GM12864 (cell line): ENCODE data around the gene NKX1-1.

ENCODE experiments used
- DNase-seq: peaks from one replicate; pipeline ENCODE4 v3.0.0-alpha.2; 2011; ENCODE audit warnings: low read depth
- H3K4me3 ChIP-seq: 2 replicates; pipeline ENCODE4 v1.5.1; 2011; ENCODE audit warnings: mild to moderate bottlenecking, low read depth, low read length, control low read depth
- CTCF ChIP-seq: IDR thresholded peaks from 2 replicates; pipeline ENCODE4 v1.5.1; 2011; ENCODE audit warnings: low read depth, mild to moderate bottlenecking, moderate library complexity, low read length, control low read depth, inconsistent platforms; ENCODE audit errors: missing control alignments

The NKX1-1 gene

GRCh38 chr4:1367230-1367935, 38.9 kb downstream of the NKX1-1 start:
- no peak for DNase-seq
- TF ChIP-seq CTCF = no peak
- no peak overlapping the region for H3K4me3 ChIP-seq

- DNase-seq = no peak
- H3K4me3 ChIP-seq = no peak overlapping the region
- TF ChIP-seq CTCF = no peak
Observed at GRCh38 chr4:1366371-1367229, 39.6 kb downstream of the NKX1-1 start.

GRCh38 chr4:1365271-1366178, 40.7 kb downstream of the NKX1-1 start:
- TF ChIP-seq CTCF = no peak
- no peak overlapping the region for H3K4me3 ChIP-seq
- DNase-seq = no peak

- DNase-seq = no peak
- TF ChIP-seq CTCF = no peak
- H3K4me3 ChIP-seq = no peak overlapping the region
Observed at GRCh38 chr4:1364748-1365147, 41.5 kb downstream of the NKX1-1 start.

GRCh38 chr4:1364217-1364616, 42.0 kb downstream of the NKX1-1 start:
- H3K4me3 ChIP-seq = no peak overlapping the region
- no peak for DNase-seq
- TF ChIP-seq CTCF = no peak

GRCh38 chr4:1363513-1363912, 42.7 kb downstream of the NKX1-1 start:
- no peak overlapping the region for H3K4me3 ChIP-seq
- DNase-seq = no peak
- no peak for TF ChIP-seq CTCF
